ENCODE measurements around the gene FOXK2.

Gene FOXK2

GRCh38 chr17:82648165-82648668 lies 128.7 kb downstream of the FOXK2 start, which contains the start of gene WDR45B:
Gene WDR45B, minus strand, starts transcription at chr17:82648444. Its CDS starts 104 bp downstream, at chr17:82648340.
- DNase-seq, result peak; percentile 92

- DNase-seq, result peak; percentile 81
Measured at GRCh38 chr17:82648742-82649331, 129.3 kb downstream of the FOXK2 start.

DNA sequence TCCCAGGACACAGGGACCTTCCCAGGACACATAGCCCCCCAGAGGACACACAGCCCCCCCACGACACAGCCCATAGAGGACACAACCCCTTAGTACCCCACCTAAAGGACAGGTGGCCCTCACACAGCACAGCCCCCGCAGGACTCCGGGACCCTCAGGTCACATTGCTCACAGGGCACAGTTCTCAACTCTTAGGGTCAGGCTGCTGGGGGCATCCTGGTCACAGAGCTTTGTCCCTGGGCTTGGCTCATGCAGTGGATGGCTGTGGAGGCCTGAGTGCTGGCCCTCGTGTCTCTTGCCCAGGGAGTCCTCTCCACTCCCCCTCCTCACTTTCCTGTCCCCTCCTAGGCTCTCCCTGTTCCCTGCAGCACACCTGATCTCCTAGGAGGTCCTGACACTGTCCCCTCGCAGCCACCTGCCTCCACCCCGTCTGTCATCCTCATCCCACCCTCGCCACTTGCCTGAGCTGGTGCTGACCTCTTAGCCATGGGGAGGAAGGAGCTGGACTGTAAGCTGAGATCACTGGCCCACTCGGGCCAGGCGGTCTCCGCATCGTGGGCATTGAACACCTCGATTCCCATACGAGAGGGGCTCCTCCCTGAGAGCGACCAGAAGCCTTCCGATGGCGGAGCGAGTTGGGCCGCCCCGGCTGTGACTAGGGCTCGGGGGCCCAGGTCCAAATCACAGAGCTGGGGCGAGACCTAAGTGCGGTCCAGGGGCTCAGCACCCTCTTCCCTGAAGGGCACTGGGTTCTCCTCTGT lies 130.1 kb downstream of the FOXK2 start:
- DNase-seq, result no peak

GRCh38 chr17:82650723-82651122 lies 131.2 kb downstream of the FOXK2 start:
- no peak for DNase-seq

GRCh38 chr17:82653651-82654528 lies 134.4 kb downstream of the FOXK2 start:
- DNase-seq, result no peak

Measured in activated CD8-positive, alpha-beta memory T cell treated with anti-CD3 and anti-CD28 coated beads for 24 hours (primary cell).